Stimulated activated CD8-positive, alpha-beta memory T cell treated with anti-CD3 and anti-CD28 coated beads, Interleukin-2, amount 100 ng/mL, for 48 hours (primary cell): Measurements from ENCODE around the gene SPAG16.
"Not testable (repeated sequence)": the region's sequence is repeated elsewhere in the genome, so short reads cannot be mapped to it uniquely, and the experiment has no call there.

Source experiments
- DNase-seq, 2 donors: peaks; one replicate each; pipeline ENCODE4 v3.0.0-alpha.2; 2020; ENCODE audit warnings: low read depth in 2 of 2

The SPAG16 gene

DNA sequence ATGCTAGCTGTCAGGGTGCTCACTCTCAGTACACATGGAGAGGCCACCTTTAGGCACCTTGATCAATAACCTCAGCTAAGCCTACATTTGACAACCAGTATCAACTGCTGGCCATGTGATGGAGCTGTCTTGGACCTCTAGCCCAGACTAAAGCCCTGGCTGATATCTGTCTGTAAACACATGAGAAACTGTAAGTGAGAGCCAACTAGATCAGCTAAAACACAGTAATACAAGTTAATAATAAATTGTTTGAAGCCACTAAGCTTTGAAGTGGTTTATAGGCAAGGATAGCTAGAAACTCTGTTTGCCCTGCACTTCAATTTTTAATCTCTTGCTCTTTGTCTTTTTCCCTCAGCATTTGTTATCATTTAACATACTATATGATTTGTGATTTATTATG is 407.1 kb downstream of the SPAG16 start:
- no peak for DNase-seq

DNA sequence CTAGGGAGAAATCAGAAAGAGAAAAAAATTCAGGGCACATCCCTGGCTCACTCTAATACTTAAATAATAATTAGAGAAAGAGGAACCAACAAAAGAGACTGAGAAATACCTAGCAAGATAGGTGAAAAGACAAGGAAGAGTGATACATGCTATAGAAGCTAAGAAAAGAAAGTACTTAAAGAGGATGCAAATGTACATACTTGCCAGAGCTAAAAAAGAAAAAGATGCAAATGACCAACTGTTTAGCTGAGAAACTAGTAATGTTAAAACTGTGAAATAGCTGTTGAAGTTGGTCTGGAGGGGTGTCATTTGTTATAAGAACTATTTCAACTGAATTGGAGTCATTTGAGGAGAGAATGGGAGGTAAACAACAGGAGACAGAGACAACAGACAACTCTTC is 412.2 kb downstream of the SPAG16 start:
- DNase-seq = no peak

DNA sequence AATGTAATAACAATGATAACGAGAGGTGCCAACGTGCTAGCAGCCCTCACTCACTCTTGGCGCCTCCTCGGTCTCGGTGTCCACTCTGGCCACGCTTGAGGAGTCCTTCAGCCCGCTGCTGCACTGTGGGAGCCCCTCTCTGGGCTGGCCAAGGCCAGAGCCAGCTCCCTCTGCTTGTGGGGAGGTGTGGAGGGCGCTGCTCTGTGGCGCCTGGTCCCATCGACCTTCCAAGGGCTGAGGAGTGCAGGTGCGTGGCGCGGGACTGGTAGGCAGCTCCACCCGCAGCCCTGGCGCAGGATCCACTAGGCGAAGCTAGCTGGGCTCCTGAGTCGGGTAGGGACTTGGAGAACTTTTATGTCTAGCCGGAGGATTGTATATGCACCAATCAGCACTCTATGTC is 417.1 kb downstream of the SPAG16 start:
- DNase-seq = not testable (repeated sequence)

DNA sequence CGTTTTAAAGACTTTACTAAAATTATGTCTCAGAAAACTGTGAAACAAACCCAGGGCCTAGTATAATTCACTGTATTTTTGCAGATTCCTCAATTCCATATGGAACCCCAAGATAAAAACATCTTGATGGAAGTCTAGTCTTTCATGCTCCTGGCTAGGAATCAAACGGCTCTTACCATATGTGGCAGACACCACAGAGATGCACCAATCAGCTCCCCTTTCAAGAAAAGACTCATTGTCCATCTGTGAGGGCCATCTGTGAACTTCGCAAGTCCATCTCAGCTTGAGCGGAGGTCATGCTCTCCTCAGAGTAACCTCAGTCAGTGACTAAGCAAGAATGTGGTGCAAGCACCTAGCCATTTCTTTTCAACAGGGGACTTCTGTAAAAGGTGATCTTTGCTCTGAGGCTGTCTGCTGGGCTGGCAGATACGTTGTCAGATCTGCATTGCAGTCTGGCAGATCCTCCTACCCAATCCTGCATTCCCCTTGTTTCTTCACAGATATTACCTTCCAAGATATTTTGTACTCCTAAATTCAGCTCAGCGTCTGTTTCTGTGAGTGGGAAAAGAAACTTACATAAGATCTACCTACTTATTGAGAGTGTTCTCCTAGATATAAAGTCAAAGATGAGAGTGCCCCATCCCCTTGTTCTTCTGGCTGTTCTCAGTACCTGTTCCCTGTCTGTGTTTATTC is 419.3 kb downstream of the SPAG16 start:
- no peak for DNase-seq

DNA sequence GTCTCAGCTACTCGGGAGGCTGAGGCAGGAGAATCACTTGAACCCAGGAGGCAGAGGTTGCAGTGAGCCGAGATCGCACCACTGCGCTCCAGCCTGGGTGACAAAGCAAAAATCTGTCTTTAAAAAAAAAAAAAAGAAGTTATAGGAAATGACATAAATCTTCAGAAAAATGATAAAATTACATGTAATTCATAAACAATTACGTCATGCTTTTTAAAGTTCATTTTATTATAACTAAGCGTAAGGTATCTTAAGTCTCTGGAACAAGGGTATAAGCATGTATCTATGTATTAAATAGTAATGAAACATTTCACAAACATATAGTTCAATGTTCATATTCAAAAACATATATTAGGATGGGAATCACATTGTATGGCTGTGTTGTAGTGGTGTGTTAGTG is 425.9 kb downstream of the SPAG16 start:
- DNase-seq = no peak

DNA sequence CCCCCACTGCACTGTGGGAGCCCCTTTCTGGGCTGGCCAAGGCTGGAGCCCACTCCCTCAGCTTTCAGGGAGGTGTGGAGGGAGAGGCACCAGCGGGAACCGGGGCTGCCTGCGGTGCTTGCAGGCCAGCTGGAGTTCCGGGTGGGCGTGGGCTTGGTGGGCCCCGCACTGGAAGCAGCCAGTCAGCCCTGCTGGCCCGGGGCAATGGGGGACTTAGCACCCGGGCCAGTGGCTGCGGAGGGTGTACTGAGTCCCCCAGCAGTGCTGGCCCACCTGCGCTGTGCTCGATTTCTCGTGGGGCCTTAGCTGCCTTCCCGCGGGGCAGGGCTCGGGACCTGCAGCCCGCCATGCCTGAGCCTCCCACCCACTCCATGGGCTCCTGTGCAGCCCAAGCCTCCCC is 434.1 kb downstream of the SPAG16 start:
- DNase-seq = not testable (repeated sequence)

DNA sequence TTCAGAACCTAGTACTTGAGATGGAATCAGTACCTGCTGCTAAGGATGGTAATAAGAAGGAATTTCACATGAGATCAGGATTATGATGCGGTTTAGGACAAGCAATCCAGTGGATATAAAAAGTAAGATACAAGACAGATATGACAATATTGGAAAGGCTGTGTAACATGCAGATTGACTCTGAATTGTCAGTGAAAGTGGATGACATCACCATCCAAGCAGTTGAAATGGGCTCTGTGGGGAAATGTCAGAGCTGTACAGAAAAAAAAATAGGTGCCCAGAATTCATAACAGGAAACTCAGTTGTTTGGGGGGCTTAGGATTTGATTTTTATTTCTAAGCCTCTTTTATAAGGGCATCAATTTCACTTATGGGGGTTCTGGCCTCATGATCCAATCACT is 438.3 kb downstream of the SPAG16 start:
- DNase-seq = no peak

DNA sequence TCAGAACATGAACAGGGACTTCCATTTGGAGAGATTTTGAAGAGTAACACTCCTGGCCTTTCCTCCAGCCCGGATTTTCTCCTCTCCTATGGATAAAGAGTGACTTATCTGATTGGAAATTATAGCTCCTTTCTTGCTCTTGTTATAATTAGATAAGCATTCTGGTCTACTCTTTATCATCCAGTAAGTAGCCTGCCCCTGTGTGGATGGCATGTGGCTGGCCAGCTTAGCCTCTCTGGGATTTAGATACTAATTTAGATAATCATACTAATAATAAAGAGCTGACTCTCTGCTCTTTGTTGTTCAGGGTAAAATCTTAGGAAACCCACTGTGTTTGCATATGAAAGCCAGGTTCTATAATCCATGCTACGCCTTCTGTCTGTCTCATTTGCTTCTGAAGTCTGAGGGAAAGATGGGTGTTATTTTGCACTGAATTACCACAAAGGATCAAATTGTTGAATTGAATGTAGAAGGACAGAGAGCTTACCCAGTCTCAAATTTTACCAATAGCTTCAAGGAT is 438.8 kb downstream of the SPAG16 start:
- DNase-seq = no peak

DNA sequence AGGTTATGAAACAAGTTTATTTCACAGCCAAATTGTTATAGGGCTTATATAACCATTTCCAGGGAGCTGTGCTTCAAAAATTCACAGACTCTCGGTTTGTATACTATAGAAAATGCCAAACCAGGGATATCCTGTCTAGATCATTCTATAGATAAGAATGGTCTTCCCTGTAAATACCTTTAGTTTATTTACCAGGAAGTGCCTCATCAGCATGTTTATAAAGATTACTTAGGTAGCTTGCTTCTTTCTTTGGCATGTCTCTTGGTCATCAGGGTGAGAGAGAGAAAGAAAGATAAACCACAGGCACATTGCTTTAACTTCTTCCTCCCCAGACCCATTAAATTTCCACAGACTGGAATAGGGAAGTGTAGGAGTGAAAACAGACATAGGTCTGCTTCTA is 439.4 kb downstream of the SPAG16 start:
- DNase-seq = no peak

DNA sequence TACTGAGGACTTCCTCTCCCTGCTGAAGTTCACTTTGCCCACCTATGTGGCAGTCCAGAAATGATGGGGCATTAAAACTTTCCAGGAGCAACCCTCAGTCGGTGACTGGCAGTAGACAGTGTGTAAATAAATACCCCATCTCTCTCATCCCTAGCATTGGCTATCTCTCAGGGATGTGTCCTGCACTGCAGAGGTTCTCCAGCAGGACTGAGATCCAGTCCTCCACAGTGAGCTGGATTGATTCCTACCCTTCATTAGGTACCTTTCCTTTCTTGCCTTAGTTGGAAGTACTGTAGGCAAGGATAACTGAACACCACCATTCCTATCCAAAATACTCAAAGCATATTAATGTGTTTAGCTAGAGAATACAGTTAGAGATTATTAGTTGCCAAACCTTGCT is 441.8 kb downstream of the SPAG16 start:
- no peak for DNase-seq

DNA sequence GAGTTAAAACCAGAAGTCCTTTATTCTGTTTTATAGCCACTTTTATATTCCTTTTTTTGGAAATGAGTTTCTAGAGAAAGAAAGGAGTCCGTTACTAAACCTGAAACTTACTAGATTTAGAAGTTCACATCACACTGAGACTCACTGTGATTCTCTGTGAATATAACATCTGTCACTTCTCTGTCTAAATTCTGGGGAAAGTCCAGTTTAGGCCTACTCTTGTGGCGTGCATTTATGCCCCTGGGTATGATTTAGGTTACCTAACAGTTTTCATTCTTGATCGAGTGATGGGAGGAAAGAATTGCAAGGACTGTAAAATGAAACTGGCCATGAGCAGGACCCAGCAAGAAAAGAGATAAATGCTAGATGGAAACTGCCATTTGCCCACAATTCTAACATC is 449.6 kb downstream of the SPAG16 start:
- DNase-seq = no peak

DNA sequence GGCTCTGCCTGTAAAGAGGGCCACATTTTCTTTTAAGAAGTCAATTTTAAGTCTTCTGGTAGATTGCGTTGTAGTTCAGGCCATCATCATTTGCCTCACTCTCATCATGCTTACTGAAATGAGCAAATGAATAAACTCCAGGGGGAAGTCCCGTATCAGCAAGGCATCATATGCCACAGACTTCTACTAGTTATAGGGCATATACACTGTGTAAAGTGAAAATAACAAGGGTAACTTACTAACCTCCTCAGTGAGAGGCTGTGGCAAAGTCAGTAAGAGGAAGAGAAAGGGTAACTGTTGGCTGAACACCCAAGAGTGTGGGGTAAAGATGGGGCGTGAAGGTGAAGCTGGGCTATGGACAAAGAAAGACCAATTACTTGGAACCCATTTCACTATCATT is 456.2 kb downstream of the SPAG16 start:
- DNase-seq = no peak

DNA sequence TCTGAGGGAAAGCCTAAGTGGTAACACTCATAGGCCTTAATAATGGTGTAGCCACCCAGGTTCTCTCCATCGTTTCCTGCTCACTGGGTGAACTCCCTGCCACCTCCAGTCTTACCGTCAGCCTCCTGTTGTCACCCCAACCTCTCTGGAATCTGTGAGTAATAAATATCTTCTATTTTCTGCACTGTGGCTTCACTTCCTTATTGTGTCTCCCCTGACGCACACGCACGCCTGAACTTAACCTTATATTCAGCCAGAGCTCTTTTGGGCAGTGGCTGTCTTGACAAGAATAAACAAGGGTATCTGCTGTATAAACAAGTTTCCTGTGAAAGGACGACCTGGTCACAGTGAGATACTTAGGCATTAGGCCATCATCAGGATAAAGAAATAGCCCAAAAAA is 467.2 kb downstream of the SPAG16 start:
- no peak for DNase-seq

DNA sequence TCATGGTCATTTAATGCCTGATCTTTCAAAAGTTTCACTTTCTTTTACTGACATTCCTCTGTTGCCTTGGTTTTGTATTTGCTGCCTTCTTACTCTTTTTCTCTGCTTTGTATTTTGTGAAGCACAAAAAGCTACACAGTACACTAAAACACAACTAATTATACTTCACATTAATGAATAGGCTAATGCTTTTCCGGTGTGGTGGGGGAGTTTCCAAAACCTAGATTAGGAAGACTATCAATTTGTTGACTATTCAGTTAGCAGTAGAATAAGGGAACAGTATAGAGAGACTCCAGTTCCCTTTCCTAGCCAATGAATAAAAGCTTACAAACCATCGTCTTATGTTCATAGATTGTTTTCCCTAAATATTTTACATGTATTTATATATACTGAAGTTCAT is 468.3 kb downstream of the SPAG16 start:
- DNase-seq = no peak

DNA sequence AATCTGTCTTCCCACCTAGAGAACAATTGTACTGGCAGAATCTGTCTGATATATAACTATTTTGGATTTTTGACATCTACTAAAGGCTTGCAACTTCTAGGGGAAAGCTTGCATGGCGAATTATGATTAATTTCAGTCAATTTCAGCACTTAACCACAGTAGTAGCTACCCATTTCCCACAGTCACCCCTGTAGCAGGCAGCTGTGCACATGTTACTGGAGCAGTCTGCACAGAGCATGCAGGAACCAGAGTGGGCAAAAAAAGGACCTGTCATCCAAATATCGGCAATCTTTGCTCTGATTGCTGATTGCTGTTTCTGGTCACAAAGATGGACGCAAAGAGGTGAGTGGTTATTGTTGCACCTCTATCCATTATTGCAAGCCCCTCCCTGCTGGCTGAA is 473.3 kb downstream of the SPAG16 start:
- no peak for DNase-seq

DNA sequence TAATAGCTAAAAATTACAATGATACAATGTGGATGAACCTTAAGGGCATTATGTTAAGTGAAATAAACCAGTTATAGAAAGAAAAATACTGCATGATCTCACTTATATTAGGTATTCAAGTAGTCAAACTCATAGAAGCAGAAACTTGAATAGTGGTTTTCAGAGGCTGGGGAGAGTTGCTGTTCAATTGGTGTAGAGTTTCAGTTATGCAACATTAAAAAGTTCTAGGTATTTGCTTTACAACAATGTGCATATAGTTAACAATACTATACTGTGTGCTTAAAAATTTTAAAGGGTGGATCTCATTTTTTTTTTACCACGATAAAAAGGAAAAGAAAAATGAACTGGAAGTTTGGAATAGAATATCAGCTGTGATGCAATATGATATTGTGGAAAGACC is 479.1 kb downstream of the SPAG16 start:
- no peak for DNase-seq

DNA sequence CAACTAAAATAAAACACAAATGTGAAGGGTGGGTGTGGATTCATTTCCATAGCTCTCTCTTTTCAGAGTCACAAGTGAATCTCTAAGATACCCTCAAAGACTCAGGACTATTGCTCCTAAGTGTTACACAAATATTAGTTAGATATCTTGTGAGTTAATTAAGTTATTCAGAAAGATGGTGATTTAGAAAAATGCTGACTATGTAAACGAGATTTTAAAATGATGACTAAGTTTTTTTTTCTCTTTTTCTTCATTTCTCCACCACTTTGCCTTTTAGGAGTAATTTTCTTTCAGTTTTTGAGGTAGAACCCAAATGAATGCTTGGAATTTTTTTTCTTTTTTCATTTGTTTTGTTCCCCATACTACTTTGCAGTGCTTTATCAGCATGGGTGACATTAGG is 479.7 kb downstream of the SPAG16 start:
- DNase-seq = no peak

DNA sequence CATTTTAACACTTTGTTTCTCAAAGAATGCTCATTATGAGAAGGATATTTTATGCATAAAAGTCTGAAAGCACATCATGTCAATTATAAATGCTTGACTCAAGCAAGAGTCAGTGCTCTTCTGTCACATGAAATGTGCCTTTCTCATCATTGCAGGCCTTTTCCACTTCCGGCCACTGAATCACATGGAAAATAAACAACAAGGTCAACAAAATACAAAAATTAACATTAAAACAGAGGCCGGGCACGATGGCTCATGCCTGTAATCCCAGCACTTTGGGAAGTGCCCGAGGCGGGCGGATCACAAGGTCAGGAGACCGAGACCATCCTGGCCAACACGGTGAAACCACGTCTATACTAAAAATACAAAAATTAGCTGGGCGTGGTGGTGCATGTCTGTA is 480.6 kb downstream of the SPAG16 start:
- no peak for DNase-seq

DNA sequence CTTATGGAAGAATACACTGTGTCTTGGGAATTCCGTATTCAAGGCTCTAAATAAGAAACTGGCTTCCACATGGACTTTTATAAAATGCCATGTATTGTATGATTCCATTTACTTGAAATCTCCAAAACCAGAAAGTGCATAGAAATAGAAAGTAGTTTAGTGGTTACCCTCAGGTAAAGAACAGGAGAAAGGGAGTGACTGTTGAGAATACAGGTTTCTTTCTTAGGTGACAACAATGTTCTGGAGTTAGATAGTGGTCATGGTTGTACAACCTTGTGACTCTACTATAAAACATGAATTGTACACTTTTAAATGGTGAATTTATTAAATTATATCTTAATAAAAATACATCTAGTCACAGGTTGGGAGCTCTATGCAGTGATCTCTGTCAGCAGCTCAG is 481.8 kb downstream of the SPAG16 start:
- DNase-seq = no peak

DNA sequence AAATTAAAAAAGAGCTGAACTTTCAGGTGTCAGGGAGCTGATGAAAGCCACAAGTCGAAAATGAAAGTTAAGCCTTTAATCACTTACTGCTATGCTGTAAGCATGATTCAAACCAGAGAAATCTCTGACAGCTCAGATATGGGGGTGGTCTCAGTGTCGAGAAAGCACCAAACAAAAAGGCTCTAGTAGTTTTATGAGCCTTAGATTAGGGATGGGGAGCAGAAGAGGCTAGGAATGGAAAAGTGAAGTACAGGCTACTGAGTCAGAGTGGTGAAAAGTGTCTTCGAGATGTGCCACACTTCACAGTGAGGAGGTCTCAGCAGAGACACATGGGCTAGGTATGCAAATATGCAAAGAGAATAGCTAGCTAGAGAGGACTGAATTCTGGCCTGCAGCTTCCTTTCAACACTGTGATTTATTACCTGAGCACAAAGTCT is 482.2 kb downstream of the SPAG16 start:
- DNase-seq = no peak

DNA sequence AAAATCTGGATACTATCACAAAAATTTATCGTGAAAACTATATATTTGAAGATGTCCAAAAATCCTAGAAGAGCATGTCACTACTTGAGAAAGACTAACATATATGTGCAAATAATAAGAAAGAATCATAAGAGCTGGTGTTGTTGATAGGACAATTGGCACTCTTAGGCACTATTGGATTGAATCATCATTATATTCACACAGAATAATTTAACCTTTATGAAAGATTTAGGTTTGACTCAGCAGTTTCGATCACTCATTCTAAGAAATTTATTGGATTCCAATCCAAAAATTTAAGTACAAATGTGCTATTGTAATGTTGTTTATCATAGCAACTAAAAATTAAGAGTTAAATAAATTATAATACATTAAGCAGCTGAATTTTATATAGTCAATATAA is 503.6 kb downstream of the SPAG16 start:
- DNase-seq = no peak

DNA sequence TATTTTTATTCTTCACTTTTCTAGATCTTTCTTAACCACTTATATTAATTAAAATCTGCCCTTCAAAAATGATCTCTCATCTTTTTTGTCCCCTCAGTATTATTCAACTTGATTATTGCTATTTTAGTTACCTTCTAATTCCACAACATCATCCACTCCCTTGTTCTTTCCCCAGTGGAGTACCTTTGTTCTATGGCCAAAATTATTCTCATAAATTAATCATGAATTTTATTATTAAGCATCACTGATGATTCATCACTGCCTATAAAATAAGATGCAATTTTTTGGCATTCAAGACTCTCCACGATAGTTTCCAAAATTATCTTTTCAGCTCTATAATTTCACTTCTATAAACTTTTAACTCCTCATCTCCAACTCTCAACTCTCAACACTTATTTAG is 505.7 kb downstream of the SPAG16 start:
- no peak for DNase-seq

DNA sequence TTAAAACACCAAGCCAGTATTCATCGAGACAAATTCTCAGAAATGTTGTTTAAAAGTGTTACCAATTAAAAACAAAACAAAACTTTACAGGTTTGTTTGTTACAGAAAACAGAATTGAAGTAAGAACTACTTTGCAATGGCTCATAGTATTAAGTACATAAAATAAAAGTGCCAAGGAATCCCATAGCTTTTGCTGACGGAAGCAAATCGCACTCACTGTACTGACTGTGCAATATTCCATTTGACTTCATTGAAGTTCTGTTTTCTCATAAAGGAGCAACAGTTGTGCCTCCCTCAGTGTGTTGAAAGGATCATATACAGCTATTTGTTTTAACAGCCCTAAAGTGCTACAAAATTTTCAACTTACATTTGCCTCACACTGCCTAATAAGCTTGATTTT is 507.8 kb downstream of the SPAG16 start:
- DNase-seq = no peak

DNA sequence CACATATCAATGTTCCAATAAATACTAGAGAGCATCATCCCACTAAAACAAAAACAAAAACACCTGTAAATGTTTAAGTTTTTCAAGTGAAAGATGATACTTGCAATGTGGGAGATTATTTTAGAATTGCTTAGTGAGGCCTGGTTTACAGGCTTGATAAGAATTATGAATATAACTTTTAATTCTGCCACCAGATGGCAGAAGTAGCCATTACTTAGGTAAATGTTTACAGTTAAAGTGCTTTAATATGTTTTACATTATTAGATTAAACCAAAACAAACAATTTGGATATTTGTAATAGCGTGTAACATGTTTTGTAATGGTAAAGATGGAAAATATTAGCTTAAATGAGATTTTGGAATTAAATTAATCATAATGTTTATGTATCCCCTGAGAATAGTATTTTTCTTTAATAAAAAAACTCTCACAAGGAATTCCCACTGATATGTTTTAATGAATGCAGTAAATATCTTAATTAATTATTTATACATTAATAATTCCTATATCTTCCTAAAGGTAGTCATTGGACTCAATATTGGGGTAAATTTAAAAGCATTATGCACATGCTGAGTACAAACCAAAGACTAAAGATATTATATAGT is 522.0 kb downstream of the SPAG16 start:
- no peak for DNase-seq
